HepG2 (cell line): Measurements from ENCODE around the gene VSIG2. TPM values are rescaled to one million over a fixed set of nuclear protein-coding genes. Genes with fewer than 3 reads are reported as not detected.

ENCODE experiments used
- CCAR2 ChIP-seq: fragments of 200-400 bp; formaldehyde crosslinking; optimal IDR thresholded peaks from 2 replicates; pipeline ENCODE3; 2018; ENCODE audit warnings: low read depth, mild to moderate bottlenecking, low read length, moderate library complexity
- CEBPB ChIP-seq: IDR thresholded peaks from 2 replicates; pipeline ENCODE4 v1.6.1; 2011; ENCODE audit warnings: low read depth, low read length, improper control_type of control experiment, borderline replicate concordance
- CEBPG ChIP-seq: IDR thresholded peaks from 2 replicates; pipeline ENCODE4 v1.6.1; 2016
- EEA1 ChIP-seq: sonication (generic); formaldehyde crosslinking; IDR thresholded peaks from 2 replicates; pipeline ENCODE4 v1.5.1; 2020; ENCODE audit warnings: mild to moderate bottlenecking, missing genetic modification reagents, borderline replicate concordance
- HMGXB3 ChIP-seq: sonication (generic); formaldehyde crosslinking; IDR thresholded peaks from 2 replicates; pipeline ENCODE4 v1.4.0; 2020; ENCODE audit warnings: missing genetic modification reagents, borderline replicate concordance
- MBNL3 ChIP-seq: fragments of 250-450 bp; sonication (Bioruptor Pico); conservative IDR thresholded peaks from 2 replicates; pipeline ENCODE4 v1.8.0; 2022; ENCODE audit warnings: mild to moderate bottlenecking, inconsistent platforms
- MEF2D ChIP-seq: sonication (generic); formaldehyde crosslinking; IDR thresholded peaks from 2 replicates; pipeline ENCODE4 v1.5.1; 2020; ENCODE audit warnings: mild to moderate bottlenecking, missing genetic modification reagents
- PBX2 ChIP-seq: IDR thresholded peaks from 2 replicates; pipeline ENCODE4 v1.6.1; 2016; ENCODE audit warnings: control low read depth
- RORA ChIP-seq: sonication (generic); formaldehyde crosslinking; IDR thresholded peaks from 2 replicates; pipeline ENCODE4 v1.5.0; 2020; ENCODE audit warnings: mild to moderate bottlenecking, missing genetic modification reagents, moderate library complexity
- SOX13 ChIP-seq, 3 experiments: fragments of 450-650 bp in 1 of 3; sonication (generic) in 1 of 3; formaldehyde crosslinking in 1 of 3; IDR thresholded peaks in 2 of 3; conservative IDR thresholded peaks in 1 of 3; 2 replicates each; pipeline versions ENCODE4 v1.5.0 to v1.6.1; 2016 to 2020; ENCODE audit warnings: antibody characterized with exemption in 1 of 3, mild to moderate bottlenecking in 1 of 3, missing compliant biosample characterization in 1 of 3, missing genetic modification reagents in 1 of 3, moderate library complexity in 1 of 3
- ZBED4 ChIP-seq: sonication (generic); formaldehyde crosslinking; IDR thresholded peaks from 2 replicates; pipeline ENCODE4 v1.4.0; 2020; ENCODE audit warnings: missing genetic modification reagents, borderline replicate concordance
- ZNF501 ChIP-seq: sonication (generic); formaldehyde crosslinking; IDR thresholded peaks from 2 replicates; pipeline ENCODE4 v1.5.1; 2020; ENCODE audit warnings: mild to moderate bottlenecking, moderate library complexity, missing genetic modification reagents
- ZNF850 ChIP-seq: sonication (generic); formaldehyde crosslinking; conservative IDR thresholded peaks from 2 replicates; pipeline ENCODE4 v1.9.0; 2021; ENCODE audit warnings: mild to moderate bottlenecking, missing genetic modification reagents
- polyA plus RNA-seq, 8 experiments: library from polyadenylated mRNA; depleted of rRNA in 3 of 8; stranded (reverse) in 7 of 8; unstranded in 1 of 8; fragments of >200 nt; fragmentation: Illumina TruSeq in 4 of 8; extraction: Trizol in 4 of 8; gene quantifications; 2 replicates each; pipeline versions ENCODE4 v1.2.1 to v1.2.3, GENCODE V29; 2011 to 2016; ENCODE audit warnings: low read depth in 4 of 8, missing spikeins in 1 of 8, mixed read lengths in 1 of 8; ENCODE audit not compliant: insufficient read depth in 1 of 8
- total RNA-seq, 5 experiments: library from RNA; depleted of rRNA; stranded (reverse); fragments of >200 nt; fragmentation: Illumina TruSeq; extraction: Trizol; gene quantifications; 2 replicates each; pipeline ENCODE4 v1.2.3, GENCODE V29; 2016; ENCODE audit warnings: low read depth in 1 of 5
- TF ChIP-seq, protein P1 (sequence below): sonication (generic); formaldehyde crosslinking; IDR thresholded peaks from 2 replicates; pipeline ENCODE4 v1.5.1; 2020; ENCODE audit warnings: missing genetic modification reagents, mild to moderate bottlenecking, borderline replicate concordance

The VSIG2 gene
- total and polyA plus RNA-seq, 2 of the 13 experiments (the other 11 are each of a cell fraction or from before 2014, with no cell fraction given): 0.80 to 2.7 TPM

GRCh38 chr11:124800226-124800929 lies 48.3 kb upstream of the VSIG2 start, which contains the start of gene MSANTD2 (continued):
- TF ChIP-seq HMGXB3 (CRISPR knock-in tag) (no peak), SOX13 (IDR thresholded peaks at IDR 0.05) (no peak), SOX13 (CRISPR knock-in tag; conservative IDR thresholded peaks at IDR 0.05 in 1 of 2, IDR thresholded peaks at IDR 0.05 in 1 of 2) (peak in 1 of 2 experiments; percentile 36; a peak in 1 of 4 replicates), CEBPG (no peak), EEA1 (CRISPR knock-in tag) (peak; percentile 67; the same call in 1 of the 2 replicates), MBNL3 (CRISPR knock-in tag) (no peak), PBX2 (CRISPR knock-in tag) (no peak), MEF2D (CRISPR knock-in tag) (0 out of 2 replicates have a peak, but pooled peaks have one; percentile 43), ZNF850 (no peak), ZBED4 (CRISPR knock-in tag) (no peak), CCAR2 (no peak), RORA (CRISPR knock-in tag) (no peak), CEBPB (no peak), ZNF501 (peak; percentile 71)
- TF ChIP-seq, protein P1, sequence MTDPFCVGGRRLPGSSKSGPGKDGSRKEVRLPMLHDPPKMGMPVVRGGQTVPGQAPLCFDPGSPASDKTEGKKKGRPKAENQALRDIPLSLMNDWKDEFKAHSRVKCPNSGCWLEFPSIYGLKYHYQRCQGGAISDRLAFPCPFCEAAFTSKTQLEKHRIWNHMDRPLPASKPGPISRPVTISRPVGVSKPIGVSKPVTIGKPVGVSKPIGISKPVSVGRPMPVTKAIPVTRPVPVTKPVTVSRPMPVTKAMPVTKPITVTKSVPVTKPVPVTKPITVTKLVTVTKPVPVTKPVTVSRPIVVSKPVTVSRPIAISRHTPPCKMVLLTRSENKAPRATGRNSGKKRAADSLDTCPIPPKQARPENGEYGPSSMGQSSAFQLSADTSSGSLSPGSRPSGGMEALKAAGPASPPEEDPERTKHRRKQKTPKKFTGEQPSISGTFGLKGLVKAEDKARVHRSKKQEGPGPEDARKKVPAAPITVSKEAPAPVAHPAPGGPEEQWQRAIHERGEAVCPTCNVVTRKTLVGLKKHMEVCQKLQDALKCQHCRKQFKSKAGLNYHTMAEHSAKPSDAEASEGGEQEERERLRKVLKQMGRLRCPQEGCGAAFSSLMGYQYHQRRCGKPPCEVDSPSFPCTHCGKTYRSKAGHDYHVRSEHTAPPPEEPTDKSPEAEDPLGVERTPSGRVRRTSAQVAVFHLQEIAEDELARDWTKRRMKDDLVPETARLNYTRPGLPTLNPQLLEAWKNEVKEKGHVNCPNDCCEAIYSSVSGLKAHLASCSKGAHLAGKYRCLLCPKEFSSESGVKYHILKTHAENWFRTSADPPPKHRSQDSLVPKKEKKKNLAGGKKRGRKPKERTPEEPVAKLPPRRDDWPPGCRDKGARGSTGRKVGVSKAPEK: no peak
